ENCODE results near the gene CAPN5.
A peak's percentile ranks its signal among the peaks of the same experiment; 100 is the strongest.

Gene CAPN5

DNA sequence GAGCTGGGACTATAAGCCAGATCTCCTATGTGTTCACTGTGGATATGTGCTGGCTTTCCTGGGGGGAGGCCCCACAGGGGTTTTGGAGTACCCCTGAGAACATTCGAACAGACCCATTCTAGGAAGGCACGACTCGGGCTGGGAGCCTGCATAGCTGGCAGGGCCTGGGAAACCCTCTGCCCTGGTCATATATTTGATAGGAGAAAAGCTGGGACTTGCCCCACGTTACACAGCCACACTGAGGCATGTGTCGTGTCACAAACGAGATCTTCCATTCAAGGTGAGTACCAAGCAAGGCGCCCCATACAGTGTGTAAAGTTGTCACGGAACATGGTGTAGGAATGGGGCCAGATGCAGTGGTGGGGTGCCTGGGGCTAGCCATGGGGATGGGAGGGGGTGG is 72.4 kb downstream of the CAPN5 start:
- no peak for DNase-seq

- peak; percentile 38 for DNase-seq
These were observed 73.6 kb downstream of the CAPN5 start for GRCh38 chr11:77140231-77140851.

DNA sequence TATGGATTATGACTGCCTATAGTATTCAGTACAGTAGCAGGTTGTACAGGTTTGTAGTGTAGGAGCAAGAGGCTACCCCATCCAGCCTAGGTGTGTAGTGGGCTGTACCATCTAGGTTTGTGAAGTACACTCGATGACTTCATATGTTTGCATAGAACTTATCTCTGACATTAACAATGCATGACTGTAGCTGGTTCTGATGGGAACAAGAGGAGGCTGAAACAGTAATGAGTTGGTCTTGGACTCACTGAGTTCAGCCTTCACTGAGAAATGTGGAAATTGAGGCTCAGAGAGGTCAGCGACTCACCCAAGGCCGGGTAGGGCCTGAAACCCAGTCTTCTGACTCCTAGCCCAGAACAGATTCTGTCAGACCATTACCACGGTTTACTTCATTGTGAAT is 74.3 kb downstream of the CAPN5 start:
- DNase-seq: peak; percentile 38

GRCh38 chr11:77141475-77141874 is 74.7 kb downstream of the CAPN5 start:
- no peak for DNase-seq

GRCh38 chr11:77142091-77142975 is 75.6 kb downstream of the CAPN5 start:
- DNase-seq: no peak

- DNase-seq: no peak
These were observed 76.7 kb downstream of the CAPN5 start for GRCh38 chr11:77143405-77144020.

DNA sequence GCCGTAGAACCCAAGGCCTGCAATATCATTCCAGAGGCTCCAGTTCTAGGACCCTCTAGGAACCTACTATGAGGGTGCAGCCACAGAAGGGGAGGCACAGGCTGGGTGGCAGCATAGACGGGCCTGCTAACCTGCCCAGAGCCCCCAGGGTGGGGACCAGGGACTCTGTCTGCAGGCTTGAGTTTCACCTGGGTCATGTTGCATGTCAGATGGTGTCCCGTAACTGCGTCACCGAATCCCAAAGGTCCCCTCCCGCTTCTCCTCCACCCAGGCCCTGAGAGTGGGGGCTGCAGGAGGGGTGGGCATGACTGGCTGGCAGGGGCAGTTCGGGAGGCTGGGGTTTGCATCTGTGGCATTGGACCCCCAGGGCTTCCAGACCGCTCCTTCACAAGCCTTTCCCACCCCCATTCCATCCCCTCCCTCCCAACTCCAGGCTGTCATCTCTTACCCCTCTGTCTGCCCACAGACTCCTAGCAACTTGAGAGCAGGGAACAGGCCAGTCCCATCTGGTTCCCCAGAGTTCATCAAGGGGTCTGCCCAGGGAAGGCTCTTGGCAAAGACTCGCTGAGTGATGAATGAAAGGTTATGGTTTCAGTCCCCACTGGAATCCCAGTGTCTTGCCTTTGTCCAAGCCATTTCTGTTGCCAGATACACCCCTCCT is 77.6 kb downstream of the CAPN5 start:
- no peak for DNase-seq

GRCh38 chr11:77144857-77145428 is 78.2 kb downstream of the CAPN5 start:
- no peak for DNase-seq

DNA sequence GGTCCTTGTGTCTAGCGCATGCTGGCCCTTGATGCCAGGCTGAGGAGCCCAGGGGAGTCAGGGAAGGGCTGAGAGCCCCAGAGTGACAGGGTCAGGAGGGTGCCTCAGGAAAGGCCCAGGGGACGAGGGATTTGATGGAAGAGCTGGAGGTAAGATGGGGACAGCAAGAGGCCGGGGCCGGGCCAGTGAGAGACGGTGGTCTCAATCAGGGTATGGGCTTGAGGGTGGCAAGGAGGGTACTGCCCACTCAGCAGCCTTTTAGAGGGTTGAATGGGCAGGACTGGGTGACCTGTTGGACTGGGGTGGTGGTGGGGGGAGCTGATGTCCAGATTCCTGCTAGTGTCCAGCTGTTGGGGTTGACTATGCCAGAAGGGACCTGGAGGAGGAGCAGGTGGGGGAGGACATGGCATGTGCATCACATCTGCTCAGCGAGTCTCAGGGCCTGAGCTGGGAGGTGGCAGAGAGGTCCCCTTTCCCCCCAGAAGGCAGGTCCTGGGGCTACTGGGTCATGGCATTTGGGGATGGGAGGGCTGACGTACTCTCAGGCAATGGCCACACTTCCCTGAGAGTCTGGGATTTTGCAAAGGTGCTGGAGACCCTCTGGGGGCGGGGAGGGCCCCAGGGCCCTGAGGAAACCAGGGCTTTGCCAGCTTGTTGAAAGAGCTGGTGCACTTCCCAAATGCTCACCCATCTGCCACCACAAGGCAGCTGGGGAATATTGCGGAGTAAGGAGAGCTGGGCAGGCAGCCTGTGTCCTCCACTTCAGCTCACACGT is 79.7 kb downstream of the CAPN5 start:
- no peak for DNase-seq

- no peak for DNase-seq
These were observed 80.2 kb downstream of the CAPN5 start for GRCh38 chr11:77147036-77147315.

- peak; percentile 17 for DNase-seq
These were observed 81.0 kb downstream of the CAPN5 start for GRCh38 chr11:77147668-77148321.

- DNase-seq: no peak
These were observed 82.4 kb downstream of the CAPN5 start for GRCh38 chr11:77148963-77149715.

DNA sequence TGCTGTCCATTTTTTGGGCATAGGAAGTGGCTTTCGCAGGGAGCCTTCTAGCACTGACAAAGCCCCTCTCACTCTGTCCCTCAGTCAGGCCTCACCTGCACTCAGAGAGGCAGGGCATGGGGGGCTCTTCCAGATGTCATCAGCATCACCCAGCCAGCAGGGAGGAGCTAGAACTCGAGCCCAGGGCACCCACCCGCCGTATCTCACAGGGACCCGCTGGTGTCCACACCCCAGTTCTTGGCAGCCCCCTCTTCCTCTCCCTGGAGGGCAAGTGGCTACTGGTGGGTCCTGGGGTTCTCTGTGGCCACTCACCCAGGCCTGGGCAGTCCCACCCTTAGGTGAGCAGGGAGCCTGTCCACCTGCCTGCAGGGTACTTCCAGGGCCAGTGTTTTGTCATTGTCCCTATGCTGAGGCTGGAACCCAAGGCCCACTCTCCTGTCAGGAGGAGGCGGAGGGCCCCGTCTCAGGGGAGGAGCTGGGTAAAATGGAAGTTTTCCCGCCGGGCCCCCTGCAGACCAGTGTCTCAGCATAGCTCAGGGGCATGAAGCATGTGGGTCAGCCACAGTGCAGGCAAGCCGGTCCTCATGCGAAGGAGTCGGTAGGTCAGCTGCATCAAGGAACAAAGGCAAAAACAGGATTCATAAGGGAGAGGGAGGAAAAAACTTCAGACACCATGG is 83.1 kb downstream of the CAPN5 start:
- DNase-seq: no peak

DNA sequence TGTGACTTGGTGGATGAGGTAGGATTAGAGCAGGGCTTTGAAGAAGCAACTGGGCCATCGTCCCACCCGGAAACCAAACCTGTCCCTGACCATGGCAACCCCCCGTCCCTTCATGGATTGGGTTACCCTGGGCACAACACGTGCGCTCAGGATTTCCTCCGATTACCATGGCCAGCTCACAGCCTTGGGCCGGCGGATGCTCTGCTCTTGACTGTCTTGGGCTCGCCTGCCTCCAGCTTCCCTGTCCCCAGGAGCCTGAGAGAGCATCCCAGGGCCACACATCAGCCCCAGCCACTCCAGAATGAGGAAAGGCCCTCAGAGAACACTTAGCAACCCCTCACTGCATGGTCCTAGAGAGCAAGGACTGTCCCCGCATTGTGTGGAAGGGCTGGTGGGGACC is 84.1 kb downstream of the CAPN5 start:
- no peak for DNase-seq

- no peak for DNase-seq
These were observed 85.2 kb downstream of the CAPN5 start for GRCh38 chr11:77151804-77152509.

DNA sequence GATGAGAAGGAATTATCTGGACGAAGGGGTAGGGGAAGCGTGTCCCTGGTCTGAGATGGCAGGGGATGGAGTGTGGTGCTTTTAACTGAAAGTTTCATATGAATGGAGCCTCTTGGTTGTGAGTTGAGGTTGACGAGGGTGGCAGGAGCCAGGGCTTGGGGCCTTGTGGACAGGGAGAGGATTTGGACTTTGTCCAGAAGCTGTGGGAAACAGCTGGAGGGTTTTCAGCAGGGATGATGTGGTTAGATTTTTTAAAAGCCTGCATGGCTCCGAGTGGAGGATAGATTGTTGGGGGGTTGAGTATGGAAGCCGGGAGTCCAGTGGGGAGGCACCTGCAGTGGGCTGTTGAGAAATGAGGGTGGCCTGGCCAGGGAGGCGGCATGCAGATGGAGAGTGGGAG is 86.1 kb downstream of the CAPN5 start:
- no peak for DNase-seq

GRCh38 chr11:77153276-77154185 is 86.8 kb downstream of the CAPN5 start:
- no peak for DNase-seq

DNA sequence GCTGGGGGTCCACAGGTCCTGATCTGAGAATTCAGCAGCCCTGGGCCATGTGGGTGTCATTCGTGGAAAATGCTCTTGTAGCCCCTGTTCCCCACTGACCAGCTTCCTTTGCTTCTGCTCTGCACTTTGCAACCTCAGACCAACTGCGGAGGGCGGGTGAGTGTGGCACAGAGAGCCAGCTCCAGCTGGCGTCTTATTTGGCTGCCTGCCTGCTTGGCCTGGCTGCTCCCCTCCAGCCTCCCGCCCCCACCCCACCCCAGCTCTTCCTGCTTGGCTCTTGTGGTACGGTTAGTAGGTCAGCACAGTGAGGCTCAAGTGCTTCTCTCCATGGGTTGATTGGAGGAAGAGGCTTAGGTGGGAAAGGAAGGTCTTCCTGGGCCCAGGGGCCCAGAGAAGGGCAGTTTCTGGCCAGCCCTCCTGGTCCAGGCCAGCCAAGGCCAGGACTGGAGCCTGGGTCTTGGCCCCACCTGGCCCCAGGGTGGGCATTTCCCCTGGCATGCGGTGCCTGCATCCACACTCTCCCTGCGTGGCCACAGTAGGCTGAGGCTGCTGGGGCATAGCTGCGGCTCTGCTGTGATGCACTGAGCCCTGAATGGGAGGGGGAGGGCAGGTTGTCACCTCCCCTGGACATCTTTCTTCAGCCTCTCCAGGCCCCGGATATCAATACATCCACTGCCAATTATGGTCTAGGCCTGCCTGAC is 87.8 kb downstream of the CAPN5 start:
- no peak for DNase-seq

Measured in EL (cell line).